ENCODE measurements around the gene TDRD3. TPM values are rescaled to one million over a fixed set of nuclear protein-coding genes. Genes with fewer than 3 reads are reported as not detected.

The TDRD3 gene
- total RNA-seq, 6 experiments from 2014 or later = 11.5 to 13.3 (median 12.3) TPM

DNA sequence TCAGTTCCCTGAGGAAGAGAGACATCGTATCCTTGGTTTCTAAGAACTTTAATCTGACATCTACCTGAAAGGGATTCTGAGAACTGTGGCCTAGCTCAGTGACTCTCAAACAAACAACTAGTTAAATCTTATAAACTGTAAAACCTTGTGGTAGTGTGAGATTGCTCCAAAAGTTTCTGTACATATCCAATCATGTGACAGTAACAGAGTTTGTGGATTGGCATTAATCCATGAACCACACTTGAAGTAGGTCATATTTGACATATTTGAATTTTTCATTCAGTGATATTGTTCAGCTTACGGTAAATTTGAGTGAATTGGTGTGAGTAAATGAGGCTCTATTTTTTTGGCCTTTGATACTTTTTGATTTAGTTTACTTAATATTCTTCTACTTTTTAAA is 15.0 kb downstream of the TDRD3 start:
- TF ChIP-seq, protein P1, sequence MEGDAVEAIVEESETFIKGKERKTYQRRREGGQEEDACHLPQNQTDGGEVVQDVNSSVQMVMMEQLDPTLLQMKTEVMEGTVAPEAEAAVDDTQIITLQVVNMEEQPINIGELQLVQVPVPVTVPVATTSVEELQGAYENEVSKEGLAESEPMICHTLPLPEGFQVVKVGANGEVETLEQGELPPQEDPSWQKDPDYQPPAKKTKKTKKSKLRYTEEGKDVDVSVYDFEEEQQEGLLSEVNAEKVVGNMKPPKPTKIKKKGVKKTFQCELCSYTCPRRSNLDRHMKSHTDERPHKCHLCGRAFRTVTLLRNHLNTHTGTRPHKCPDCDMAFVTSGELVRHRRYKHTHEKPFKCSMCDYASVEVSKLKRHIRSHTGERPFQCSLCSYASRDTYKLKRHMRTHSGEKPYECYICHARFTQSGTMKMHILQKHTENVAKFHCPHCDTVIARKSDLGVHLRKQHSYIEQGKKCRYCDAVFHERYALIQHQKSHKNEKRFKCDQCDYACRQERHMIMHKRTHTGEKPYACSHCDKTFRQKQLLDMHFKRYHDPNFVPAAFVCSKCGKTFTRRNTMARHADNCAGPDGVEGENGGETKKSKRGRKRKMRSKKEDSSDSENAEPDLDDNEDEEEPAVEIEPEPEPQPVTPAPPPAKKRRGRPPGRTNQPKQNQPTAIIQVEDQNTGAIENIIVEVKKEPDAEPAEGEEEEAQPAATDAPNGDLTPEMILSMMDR (IDR thresholded peaks at IDR 0.05) = no peak
- H3K27me3 Mint-ChIP-seq (ENCODE audit: insufficient read depth) = no peaks in the 10 kb centered on the region
- no peaks in the 10 kb centered on the region for H3K4me1 Mint-ChIP-seq (ENCODE audit: low read depth)
- H3K36me3 Mint-ChIP-seq (ENCODE audit: low read depth) = peaks cover 14% of the 10 kb centered on the region
- H3K4me3 Mint-ChIP-seq = no peak overlapping the region
- DNase-seq = no peak
- no peaks in the 10 kb centered on the region for H3K9me3 Mint-ChIP-seq
- no peak overlapping the region for H3K27ac Mint-ChIP-seq

DNA sequence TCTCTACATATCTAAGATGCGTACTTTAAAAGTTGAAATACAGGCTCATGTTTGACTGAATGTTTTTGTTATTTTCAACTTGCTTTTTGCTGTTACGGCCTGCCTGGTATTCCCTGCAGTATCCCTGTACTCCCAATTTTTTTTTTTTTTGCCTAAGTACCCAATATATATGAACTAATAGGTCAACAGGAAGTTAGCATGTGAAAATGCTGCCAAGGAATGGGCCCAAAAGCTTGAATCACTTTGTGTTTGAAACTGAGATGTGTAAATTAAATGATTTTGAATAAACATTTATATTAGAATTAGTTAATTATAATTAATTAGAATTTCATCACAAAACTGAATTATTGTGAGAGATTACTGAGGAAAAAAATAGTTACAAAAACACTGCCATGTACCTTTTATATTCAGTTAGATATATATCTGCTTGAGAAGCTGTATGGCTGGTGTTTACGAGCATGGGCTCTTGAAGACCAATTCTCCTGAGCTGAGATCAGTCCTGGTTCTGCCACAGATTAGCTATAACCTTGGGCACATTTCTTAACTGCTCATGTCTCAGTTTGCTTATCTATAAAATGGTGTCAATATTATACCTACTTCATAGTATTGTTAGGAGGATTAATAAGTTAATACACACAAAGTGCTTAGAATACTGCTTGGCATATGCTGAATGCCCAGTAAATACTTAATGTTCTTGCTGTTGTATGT is 16.0 kb downstream of the TDRD3 start:
- TF ChIP-seq, protein P1 (IDR thresholded peaks at IDR 0.05) = no peak
- Mint-ChIP-seq H3K4me1 (ENCODE audit: low read depth) (0 out of 2 replicates have a peak, but pooled peaks cover 6% of the 10 kb centered on the region), H3K36me3 (ENCODE audit: low read depth) (peaks cover 11% of the 10 kb centered on the region), H3K27me3 (ENCODE audit: insufficient read depth) (no peaks in the 10 kb centered on the region), H3K9me3 (no peaks in the 10 kb centered on the region), H3K4me3 (no peak overlapping the region), H3K27ac (no peak overlapping the region)
- DNase-seq = no peak

DNA sequence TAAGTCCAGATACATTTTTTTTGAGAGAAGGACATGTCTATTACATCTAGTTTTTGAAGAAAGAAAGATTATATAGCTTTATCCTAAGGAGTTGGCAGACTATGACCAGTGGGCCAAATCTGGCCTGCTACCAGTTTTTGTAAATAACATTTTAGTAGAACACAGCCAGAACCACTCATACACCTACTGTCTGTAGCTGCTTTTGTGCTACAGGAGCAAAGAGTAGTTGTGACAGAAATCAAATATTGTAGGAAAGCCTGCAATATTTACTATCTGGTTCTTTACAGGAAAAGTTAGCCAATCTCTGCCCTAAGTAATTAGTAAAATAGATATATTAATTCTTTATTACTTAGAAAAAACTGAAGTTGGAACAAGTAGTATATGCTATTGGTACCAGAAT is 17.2 kb downstream of the TDRD3 start:
- TF ChIP-seq, protein P1 (IDR thresholded peaks at IDR 0.05) = no peak

DNA sequence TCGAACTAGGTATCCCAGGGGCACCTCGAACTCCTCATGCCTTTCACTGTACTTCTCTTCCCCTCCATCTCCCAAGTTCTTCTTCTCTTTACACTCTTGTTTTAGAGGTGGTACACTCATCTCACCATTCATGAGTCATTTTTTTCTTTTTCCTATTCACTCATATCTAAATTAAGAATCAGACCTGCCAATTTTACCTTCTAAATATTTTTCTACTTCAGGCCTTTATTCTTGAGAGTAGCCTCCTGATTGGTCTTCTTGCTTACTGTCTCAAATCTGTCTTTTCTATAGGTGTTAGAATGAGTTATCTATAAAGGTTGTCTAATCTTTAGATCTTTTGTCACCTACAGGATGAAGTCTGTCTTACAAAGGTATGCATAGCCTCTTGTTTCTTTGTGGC is 20.7 kb downstream of the TDRD3 start:
- Mint-ChIP-seq H3K27me3 (ENCODE audit: insufficient read depth) (no peaks in the 10 kb centered on the region), H3K4me1 (ENCODE audit: low read depth) (0 out of 2 replicates have a peak, but pooled peaks cover 8% of the 10 kb centered on the region), H3K9me3 (no peaks in the 10 kb centered on the region), H3K36me3 (ENCODE audit: low read depth) (no peaks in the 10 kb centered on the region), H3K27ac (no peak overlapping the region), H3K4me3 (no peak overlapping the region)
- TF ChIP-seq, protein P1 (IDR thresholded peaks at IDR 0.05) = no peak
- no peak for DNase-seq

More for the DNA sequence above, 17.2 kb downstream of the TDRD3 start:
- Mint-ChIP-seq H3K9me3 (no peaks in the 10 kb centered on the region), H3K36me3 (ENCODE audit: low read depth) (0 out of 2 replicates have a peak, but pooled peaks cover 5% of the 10 kb centered on the region), H3K27me3 (ENCODE audit: insufficient read depth) (no peaks in the 10 kb centered on the region), H3K27ac (no peak overlapping the region), H3K4me3 (no peak overlapping the region), H3K4me1 (ENCODE audit: low read depth) (0 out of 2 replicates have a peak, but pooled peaks cover 8% of the 10 kb centered on the region)
- no peak for DNase-seq

DNA sequence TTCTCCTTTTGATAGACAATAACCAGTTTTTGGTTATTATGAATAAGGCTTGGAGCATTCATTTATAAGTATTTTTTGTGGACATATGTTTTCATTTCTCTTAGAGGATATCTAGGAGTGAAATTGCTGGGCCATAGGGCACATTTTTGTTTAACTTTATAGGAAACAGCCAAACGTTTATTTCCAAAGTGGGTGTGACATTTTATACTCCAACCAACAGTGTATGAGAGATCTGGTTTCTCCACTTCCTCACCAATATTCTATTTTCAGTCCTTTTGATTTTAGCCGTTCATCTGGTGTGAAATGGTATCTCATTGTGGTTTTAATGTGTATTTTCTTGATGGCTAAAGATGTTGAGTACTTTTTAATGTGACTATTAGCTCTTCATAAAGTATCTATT is 21.9 kb downstream of the TDRD3 start:
- TF ChIP-seq, protein P1 (IDR thresholded peaks at IDR 0.05) = no peak
- H3K36me3 Mint-ChIP-seq (ENCODE audit: low read depth) = no peaks in the 10 kb centered on the region
- H3K27ac Mint-ChIP-seq = no peak overlapping the region
- H3K4me1 Mint-ChIP-seq (ENCODE audit: low read depth) = 0 out of 2 replicates have a peak, but pooled peaks cover 8% of the 10 kb centered on the region
- H3K27me3 Mint-ChIP-seq (ENCODE audit: insufficient read depth) = no peaks in the 10 kb centered on the region
- H3K4me3 Mint-ChIP-seq = no peak overlapping the region
- DNase-seq = no peak
- no peaks in the 10 kb centered on the region for H3K9me3 Mint-ChIP-seq
